Central memory CD8-positive, alpha-beta T cell (primary cell): ENCODE results near the gene USP5.

Experiments used
- ATAC-seq: fragments of 150-1000 bp; cut with Tn5 transposase; replicated peaks from 2 replicates; pipeline ENCODE4 v1.10.0; 2022; ENCODE audit warnings: mild to moderate bottlenecking, moderate FRiP score, moderate number of reproducible peaks; ENCODE audit not compliant: poor library complexity, severe bottlenecking; ENCODE audit errors: extremely low read depth
- DNase-seq, 2 donors: peaks; one replicate each; pipeline ENCODE4 v3.0.0; 2021; ENCODE audit warnings: low spot score in 2 of 2
- H3K27ac Mint-ChIP-seq: one replicate; pipeline ENCODE4 v1.8.0; 2022; ENCODE audit warnings: low read depth, mild to moderate bottlenecking, moderate library complexity, mixed read lengths
- H3K27me3 Mint-ChIP-seq: one replicate; pipeline ENCODE4 v1.8.0; 2022; ENCODE audit warnings: mixed read lengths
- H3K36me3 Mint-ChIP-seq: one replicate; pipeline ENCODE4 v1.8.0; 2022; ENCODE audit warnings: mild to moderate bottlenecking, moderate library complexity, mixed read lengths; ENCODE audit not compliant: insufficient read depth
- H3K4me1 Mint-ChIP-seq: one replicate; pipeline ENCODE4 v1.8.0; 2022; ENCODE audit warnings: mixed read lengths
- H3K4me3 Mint-ChIP-seq: one replicate; pipeline ENCODE4 v1.8.0; 2022; ENCODE audit warnings: mild to moderate bottlenecking, moderate library complexity, mixed read lengths
- H3K9me3 Mint-ChIP-seq: one replicate; pipeline ENCODE4 v1.8.0; 2022; ENCODE audit warnings: mixed read lengths

USP5 gene

GRCh38 chr12:6839482-6840201 lies 12.3 kb upstream of the USP5 start:
- H3K9me3 Mint-ChIP-seq, result no peaks in the 10 kb centered on the region
- H3K27ac Mint-ChIP-seq, result no peak overlapping the region
- H3K4me3 Mint-ChIP-seq, result no peak overlapping the region
- H3K27me3 Mint-ChIP-seq, result no peaks in the 10 kb centered on the region
- no peak for DNase-seq
- H3K4me1 Mint-ChIP-seq, result no peaks in the 10 kb centered on the region
- H3K36me3 Mint-ChIP-seq, result peaks cover 3% of the 10 kb centered on the region
- no peak for ATAC-seq

DNA sequence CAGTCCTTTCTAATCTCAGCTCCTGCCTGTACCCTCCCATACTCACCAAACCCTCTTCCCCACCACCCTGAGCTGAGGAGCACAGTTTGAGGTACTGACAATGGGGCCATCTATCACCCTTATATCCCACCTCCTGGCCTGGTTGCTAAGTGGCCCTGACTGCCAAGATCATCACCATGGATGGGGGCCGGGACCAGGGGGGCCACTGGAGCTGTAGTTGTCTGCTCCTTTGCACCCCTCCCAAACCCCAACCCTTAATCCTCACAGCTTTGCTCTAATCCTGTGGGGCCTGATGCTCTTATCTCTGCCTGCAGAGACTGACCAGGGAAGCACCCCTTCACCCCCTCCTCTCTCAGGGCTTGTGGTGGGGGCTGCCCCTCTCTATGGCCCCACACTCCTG lies 11.6 kb upstream of the USP5 start:
- no peak for ATAC-seq
- DNase-seq, result no peak
- Mint-ChIP-seq H3K27ac (no peak overlapping the region), H3K4me3 (no peak overlapping the region), H3K27me3 (no peaks in the 10 kb centered on the region), H3K9me3 (no peaks in the 10 kb centered on the region), H3K36me3 (peaks cover 3% of the 10 kb centered on the region), H3K4me1 (no peaks in the 10 kb centered on the region)

DNA sequence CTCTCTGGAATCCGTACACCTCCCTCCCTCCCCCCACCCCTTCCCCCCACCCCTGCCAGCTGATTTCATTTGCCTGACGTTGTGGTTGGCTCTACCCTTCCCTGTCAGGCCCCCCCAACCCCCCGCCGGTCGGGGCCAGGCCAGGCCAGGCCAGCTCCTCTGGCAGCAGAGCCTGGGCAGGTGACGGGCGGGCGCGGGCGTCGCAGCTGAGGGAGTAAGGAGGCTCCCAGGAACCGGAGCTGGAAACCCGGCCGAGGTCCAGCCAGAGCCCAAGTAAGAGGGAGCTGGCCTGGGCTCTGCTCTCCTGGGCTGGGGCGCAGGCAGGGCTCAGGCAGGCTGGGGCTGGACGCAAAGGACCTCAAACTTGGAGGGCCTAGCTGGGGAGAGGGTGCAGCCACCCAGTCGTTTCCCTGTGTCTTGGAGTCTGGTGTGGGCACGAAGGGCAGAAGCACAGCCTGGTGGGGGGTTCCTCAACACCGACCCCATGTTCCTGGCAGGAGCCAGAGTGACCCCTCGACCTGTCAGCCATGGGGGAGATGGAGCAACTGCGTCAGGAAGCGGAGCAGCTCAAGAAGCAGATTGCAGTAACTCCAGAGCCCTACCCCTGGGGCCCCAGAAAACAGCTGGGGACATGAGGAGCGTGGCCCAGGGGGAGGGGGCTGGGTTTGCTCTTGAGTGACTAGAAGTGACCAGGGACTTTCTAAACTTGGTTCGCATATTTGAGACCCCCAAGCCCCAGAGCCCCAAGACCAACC lies 11.0 kb upstream of the USP5 start, which contains the start of gene GNB3:
Gene GNB3, plus strand, starts transcription at position 165 of the 755 bp plus-strand sequence. Its CDS starts 363 bp downstream, at position 528.
- no peaks in the 10 kb centered on the region for H3K27me3 Mint-ChIP-seq
- DNase-seq, result no peak
- no peak within 1 kb of the TSS for H3K4me3 Mint-ChIP-seq
- peaks cover 5% of the 10 kb centered on the region for H3K36me3 Mint-ChIP-seq
- H3K4me1 Mint-ChIP-seq, result no peaks in the 10 kb centered on the region
- H3K27ac Mint-ChIP-seq, result no peak within 1 kb of the TSS
- ATAC-seq, result no peak
- no peaks in the 10 kb centered on the region for H3K9me3 Mint-ChIP-seq

DNA sequence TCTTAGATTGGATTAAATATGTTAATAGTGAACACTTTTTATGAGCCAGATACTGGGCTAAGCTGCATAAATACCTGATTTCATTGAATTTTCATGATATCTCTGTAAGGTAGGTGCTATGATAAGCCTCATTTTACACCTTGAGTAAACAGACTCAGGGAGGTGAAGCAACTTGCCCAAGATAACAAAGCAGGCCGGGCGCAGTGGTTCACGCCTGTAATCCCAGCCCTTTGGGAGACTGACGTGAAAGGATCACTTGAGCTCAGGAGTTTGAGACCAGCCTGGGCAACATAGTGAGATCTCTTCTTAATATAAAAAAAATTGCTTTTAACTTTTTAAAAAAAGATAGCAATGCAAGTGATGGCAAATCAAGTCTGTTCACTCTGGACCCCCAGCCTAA lies 9.9 kb upstream of the USP5 start:
- no peaks in the 10 kb centered on the region for H3K27me3 Mint-ChIP-seq
- no peak overlapping the region for H3K27ac Mint-ChIP-seq
- no peak overlapping the region for H3K4me3 Mint-ChIP-seq
- ATAC-seq (no peak), DNase-seq (no peak)
- no peaks in the 10 kb centered on the region for H3K9me3 Mint-ChIP-seq
- H3K4me1 Mint-ChIP-seq, result no peaks in the 10 kb centered on the region
- peaks cover 5% of the 10 kb centered on the region for H3K36me3 Mint-ChIP-seq

DNA sequence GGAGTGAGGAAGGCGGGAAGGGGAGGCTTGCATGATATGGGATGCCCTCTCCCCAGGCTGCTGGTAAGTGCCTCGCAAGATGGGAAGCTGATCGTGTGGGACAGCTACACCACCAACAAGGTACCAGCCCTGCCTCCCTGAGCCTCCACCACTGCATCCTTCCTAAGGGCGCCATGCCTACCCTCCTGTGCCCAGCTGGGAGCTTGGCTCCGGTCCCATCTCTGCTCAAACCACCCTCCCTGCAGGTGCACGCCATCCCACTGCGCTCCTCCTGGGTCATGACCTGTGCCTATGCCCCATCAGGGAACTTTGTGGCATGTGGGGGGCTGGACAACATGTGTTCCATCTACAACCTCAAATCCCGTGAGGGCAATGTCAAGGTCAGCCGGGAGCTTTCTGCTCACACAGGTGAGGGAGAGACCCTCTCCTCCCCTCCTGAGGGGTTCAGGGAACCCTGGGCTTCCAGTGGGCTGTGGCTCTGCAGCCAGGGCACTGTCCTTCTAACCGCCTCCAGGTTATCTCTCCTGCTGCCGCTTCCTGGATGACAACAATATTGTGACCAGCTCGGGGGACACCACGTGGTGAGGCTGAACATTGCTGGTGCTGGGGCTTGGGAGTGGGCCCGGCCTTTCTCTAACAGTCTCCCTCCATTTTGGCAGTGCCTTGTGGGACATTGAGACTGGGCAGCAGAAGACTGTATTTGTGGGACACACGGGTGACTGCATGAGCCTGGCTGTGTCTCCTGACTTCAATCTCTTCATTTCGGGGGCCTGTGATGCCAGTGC lies 8.6 kb upstream of the USP5 start:
- H3K9me3 Mint-ChIP-seq, result no peaks in the 10 kb centered on the region
- H3K4me3 Mint-ChIP-seq, result no peak overlapping the region
- ATAC-seq, result no peak
- DNase-seq, result no peak
- no peaks in the 10 kb centered on the region for H3K4me1 Mint-ChIP-seq
- no peaks in the 10 kb centered on the region for H3K27me3 Mint-ChIP-seq
- no peak overlapping the region for H3K27ac Mint-ChIP-seq
- H3K36me3 Mint-ChIP-seq, result peaks cover 5% of the 10 kb centered on the region

DNA sequence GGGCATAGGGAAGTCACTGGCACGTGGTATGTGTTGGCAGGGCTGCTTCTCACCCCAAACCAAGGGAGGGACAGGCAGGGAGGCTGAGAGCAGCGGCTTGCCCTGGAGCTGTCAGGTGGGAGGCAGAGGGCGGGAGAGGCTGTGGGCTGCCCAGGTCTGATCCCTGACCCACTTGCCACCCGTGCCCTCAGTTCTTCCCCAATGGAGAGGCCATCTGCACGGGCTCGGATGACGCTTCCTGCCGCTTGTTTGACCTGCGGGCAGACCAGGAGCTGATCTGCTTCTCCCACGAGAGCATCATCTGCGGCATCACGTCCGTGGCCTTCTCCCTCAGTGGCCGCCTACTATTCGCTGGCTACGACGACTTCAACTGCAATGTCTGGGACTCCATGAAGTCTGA lies 6.6 kb upstream of the USP5 start:
- H3K27ac Mint-ChIP-seq, result no peak overlapping the region
- no peaks in the 10 kb centered on the region for H3K9me3 Mint-ChIP-seq
- no peak overlapping the region for H3K4me3 Mint-ChIP-seq
- peaks cover 5% of the 10 kb centered on the region for H3K36me3 Mint-ChIP-seq
- peaks cover 6% of the 10 kb centered on the region for H3K4me1 Mint-ChIP-seq
- ATAC-seq (no peak), DNase-seq (no peak)
- no peaks in the 10 kb centered on the region for H3K27me3 Mint-ChIP-seq

DNA sequence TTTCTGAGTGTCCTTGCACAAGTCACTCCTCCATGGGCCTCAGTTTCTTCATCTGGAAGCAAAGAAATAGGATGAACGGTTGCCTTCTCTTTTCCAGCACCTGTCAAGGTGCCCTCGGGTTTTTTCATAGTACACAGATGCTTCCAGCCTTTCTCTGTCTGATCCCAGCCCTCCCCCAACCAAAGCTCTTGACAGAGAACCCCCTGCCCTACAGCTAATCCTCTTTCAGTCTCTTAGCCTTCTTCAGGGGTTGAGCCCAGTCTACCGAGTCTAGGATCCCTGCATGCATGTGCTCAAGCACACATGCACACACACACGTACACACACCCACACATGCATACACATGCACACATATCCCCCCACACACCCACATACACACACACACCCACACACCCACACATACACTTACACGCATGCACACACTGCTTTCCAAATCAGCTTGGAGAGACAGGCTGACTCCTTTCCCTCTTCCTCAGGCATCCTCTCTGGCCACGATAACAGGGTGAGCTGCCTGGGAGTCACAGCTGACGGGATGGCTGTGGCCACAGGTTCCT lies 5.6 kb upstream of the USP5 start:
- no peak overlapping the region for H3K4me3 Mint-ChIP-seq
- no peak overlapping the region for H3K27ac Mint-ChIP-seq
- peaks cover 12% of the 10 kb centered on the region for H3K36me3 Mint-ChIP-seq
- H3K9me3 Mint-ChIP-seq, result no peaks in the 10 kb centered on the region
- no peaks in the 10 kb centered on the region for H3K27me3 Mint-ChIP-seq
- ATAC-seq (no peak), DNase-seq (no peak)
- peaks cover 13% of the 10 kb centered on the region for H3K4me1 Mint-ChIP-seq

DNA sequence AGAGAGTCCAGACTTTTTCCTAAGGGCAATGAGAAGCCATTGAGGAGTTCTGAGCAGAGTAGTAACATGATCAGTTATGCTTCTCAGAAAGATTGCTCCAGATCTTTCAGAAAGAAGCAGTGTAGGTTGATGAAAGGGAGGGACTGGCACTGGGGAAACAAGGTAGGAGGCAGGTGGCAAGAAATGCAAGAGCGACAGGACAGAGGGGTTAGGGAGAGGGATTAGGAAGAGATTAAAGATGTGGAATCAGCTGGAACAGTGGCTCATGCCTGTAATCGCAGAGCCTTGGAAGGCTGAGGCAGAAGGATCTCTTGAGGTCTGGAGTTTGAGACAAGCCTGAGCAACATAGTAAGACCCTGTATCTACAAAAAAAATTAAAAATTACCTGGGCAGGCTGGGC lies 4.3 kb upstream of the USP5 start:
- no peaks in the 10 kb centered on the region for H3K27me3 Mint-ChIP-seq
- peaks cover 20% of the 10 kb centered on the region for H3K4me1 Mint-ChIP-seq
- peaks cover 21% of the 10 kb centered on the region for H3K36me3 Mint-ChIP-seq
- no peak for ATAC-seq
- no peaks in the 10 kb centered on the region for H3K9me3 Mint-ChIP-seq
- no peak overlapping the region for H3K4me3 Mint-ChIP-seq
- DNase-seq, result no peak
- no peak overlapping the region for H3K27ac Mint-ChIP-seq

- H3K36me3 Mint-ChIP-seq, result peaks cover 21% of the 10 kb centered on the region
- peaks cover 35% of the 10 kb centered on the region for H3K4me1 Mint-ChIP-seq
- H3K4me3 Mint-ChIP-seq, result no peak overlapping the region
- H3K27ac Mint-ChIP-seq, result no peak overlapping the region
- no peaks in the 10 kb centered on the region for H3K27me3 Mint-ChIP-seq
- ATAC-seq (no peak), DNase-seq (no peak)
- H3K9me3 Mint-ChIP-seq, result no peaks in the 10 kb centered on the region
Measured at GRCh38 chr12:6849427-6849826, 2.5 kb upstream of the USP5 start.

DNA sequence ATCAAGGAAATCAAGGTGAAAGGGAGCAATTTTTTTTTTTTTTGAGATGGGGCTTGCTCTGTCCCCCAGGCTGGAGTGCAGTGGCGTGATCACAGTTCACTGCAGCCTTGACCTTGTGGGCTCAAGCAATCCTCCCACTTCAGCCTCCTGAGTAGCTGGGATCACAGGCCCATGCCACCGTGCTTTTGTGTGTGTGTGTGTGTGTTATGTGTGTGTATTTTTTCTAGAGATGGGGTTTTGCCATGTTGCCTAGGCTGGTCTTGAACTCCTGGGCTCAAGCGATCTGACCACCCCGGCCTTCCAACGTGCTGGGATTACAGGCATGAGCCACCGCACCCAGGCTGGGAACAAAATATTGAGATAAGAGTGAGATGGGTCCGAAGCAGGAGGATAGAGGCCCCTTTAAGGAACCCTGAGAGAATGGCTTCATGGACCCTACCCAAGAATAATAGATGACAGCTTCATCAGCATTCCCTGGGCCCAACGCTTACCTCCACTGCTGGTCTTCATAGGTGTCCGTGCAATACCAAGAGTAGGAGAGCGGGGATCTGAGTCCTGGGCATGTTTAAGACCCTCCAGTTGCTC lies 1.9 kb upstream of the USP5 start:
- peak overlapping the region; percentile 38 for H3K4me3 Mint-ChIP-seq
- peaks cover 21% of the 10 kb centered on the region for H3K36me3 Mint-ChIP-seq
- no peak for DNase-seq
- H3K27me3 Mint-ChIP-seq, result no peaks in the 10 kb centered on the region
- no peak overlapping the region for H3K27ac Mint-ChIP-seq
- H3K4me1 Mint-ChIP-seq, result peaks cover 35% of the 10 kb centered on the region
- no peaks in the 10 kb centered on the region for H3K9me3 Mint-ChIP-seq
- no peak for ATAC-seq

GRCh38 chr12:6850796-6851152 lies 1.2 kb upstream of the USP5 start:
- Mint-ChIP-seq H3K4me3 (peak overlapping the region; percentile 87), H3K27ac (peak overlapping the region; percentile 74), H3K4me1 (peaks cover 38% of the 10 kb centered on the region), H3K36me3 (peaks cover 23% of the 10 kb centered on the region), H3K27me3 (no peaks in the 10 kb centered on the region), H3K9me3 (no peaks in the 10 kb centered on the region)
- ATAC-seq, result no peak
- no peak for DNase-seq

DNA sequence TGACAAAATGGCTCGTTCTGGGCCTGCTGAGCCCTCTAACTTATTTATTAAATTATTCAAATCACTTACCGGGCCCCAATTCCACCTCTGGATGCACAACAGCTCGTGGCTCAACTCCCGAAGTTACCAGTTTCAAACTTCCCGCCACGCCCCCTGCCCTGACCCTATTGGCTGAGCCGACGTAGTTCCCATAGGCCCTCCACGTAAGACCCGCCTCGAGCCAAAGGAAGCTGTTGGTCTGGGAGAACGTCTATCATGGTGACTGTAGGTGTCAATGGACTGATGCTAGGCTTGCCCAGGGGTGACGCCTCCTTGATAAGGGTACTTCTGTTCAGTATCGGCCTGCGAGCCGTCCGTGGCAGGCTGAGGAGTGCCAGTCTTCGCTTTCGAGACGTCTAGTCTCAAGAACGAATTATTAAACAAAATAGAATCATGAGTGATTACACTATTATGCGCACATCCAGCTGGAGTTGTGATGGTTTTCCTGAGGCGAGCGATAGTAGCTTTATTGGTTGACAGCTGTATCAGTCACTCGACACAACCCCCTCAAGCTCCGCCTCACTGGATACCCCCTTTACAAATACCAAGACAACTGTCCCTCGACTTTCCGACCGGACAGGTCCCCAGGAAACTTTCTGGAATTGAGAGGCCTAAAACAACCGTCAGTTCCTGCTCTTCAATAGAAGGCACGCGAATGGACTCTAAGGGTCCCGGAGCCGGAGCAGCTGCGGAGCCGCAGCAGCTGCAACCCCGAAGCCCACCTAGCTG lies 613 bp upstream of the USP5 start, which contains the start of gene CDCA3:
Gene CDCA3, minus strand, starts transcription at position 134 of the 768 bp plus-strand sequence. CDS start 334 bp downstream, outside the sequence.
- Mint-ChIP-seq H3K27ac (peak within 1 kb of the TSS; percentile 74), H3K4me1 (peaks cover 41% of the 10 kb centered on the region), H3K36me3 (peaks cover 22% of the 10 kb centered on the region), H3K9me3 (no peaks in the 10 kb centered on the region), H3K27me3 (no peaks in the 10 kb centered on the region), H3K4me3 (peak within 1 kb of the TSS; percentile 87)
- ATAC-seq, result peak; percentile 57
- DNase-seq, result peak; percentile 83 to 87
